WTC11 (cell line): Measurements from ENCODE around the gene TIPARP. TPM values are rescaled to one million over a fixed set of nuclear protein-coding genes. Genes with fewer than 3 reads are reported as not detected.

Experiments used
- ATAC-seq: fragments of 200-7000 bp; cut with Tn5 transposase; 2 replicates; pipeline ENCODE4 v1.10.0; 2021; ENCODE audit warnings: mild to moderate bottlenecking, moderate library complexity
- CTCF ChIA-PET: fragments of 300-600 bp; sonication (Branson Sonifier 250); formaldehyde crosslinking; loops from one replicate; lab custom pipeline; 2021; ENCODE audit warnings: antibody characterized with exemption; lab: Charles Lee
- POLR2A ChIA-PET: fragments of 350-600 bp; sonication (Branson Sonifier 250); formaldehyde crosslinking; loops from one replicate; lab custom pipeline; 2021; ENCODE audit warnings: antibody characterized with exemption; lab: Charles Lee
- DNase-seq: peaks from one replicate; pipeline ENCODE4 v3.0.0; 2021; ENCODE audit warnings: low spot score
- H3K27ac Mint-ChIP-seq: 2 replicates; pipeline ENCODE4 v1.8.0; 2021; ENCODE audit warnings: mixed read lengths
- H3K27me3 Mint-ChIP-seq: 2 replicates; pipeline ENCODE4 v1.8.0; 2021; ENCODE audit warnings: low read depth, mild to moderate bottlenecking, moderate library complexity, mixed read lengths
- H3K36me3 Mint-ChIP-seq: 2 replicates; pipeline ENCODE4 v1.8.0; 2021; ENCODE audit warnings: mixed read lengths
- H3K4me1 Mint-ChIP-seq: 2 replicates; pipeline ENCODE4 v1.8.0; 2022; ENCODE audit warnings: mixed read lengths
- H3K4me3 Mint-ChIP-seq: 2 replicates; pipeline ENCODE4 v1.8.0; 2021; ENCODE audit warnings: mild to moderate bottlenecking, moderate library complexity, mixed read lengths
- H3K9me3 Mint-ChIP-seq: 2 replicates; pipeline ENCODE4 v1.8.0; 2021; ENCODE audit warnings: mixed read lengths
- CBFB ChIP-seq: sonication (generic); formaldehyde crosslinking; IDR thresholded peaks from 2 replicates; pipeline ENCODE4 v1.8.1; 2022; ENCODE audit warnings: mild to moderate bottlenecking, low read depth, missing genetic modification reagents
- CREB1 ChIP-seq: sonication (generic); formaldehyde crosslinking; IDR thresholded peaks from 2 replicates; pipeline ENCODE4 v1.8.0; 2023; ENCODE audit warnings: mild to moderate bottlenecking, missing genetic modification reagents
- ETV6 ChIP-seq: sonication (generic); formaldehyde crosslinking; IDR thresholded peaks from 2 replicates; pipeline ENCODE4 v1.8.1; 2022; ENCODE audit warnings: mild to moderate bottlenecking, missing genetic modification reagents
- HMGA2 ChIP-seq: fragments of 250-450 bp; sonication (Bioruptor Pico); IDR thresholded peaks from 2 replicates; pipeline ENCODE4 v1.4.0; 2021; ENCODE audit warnings: mild to moderate bottlenecking, moderate library complexity
- MXD4 ChIP-seq: fragments of 250-450 bp; sonication (Bioruptor Pico); IDR thresholded peaks from 2 replicates; pipeline ENCODE4 v1.8.0; 2021; ENCODE audit warnings: mild to moderate bottlenecking, moderate library complexity, borderline replicate concordance
- RELA ChIP-seq: sonication (generic); formaldehyde crosslinking; IDR thresholded peaks from 2 replicates; pipeline ENCODE4 v1.8.1; 2022; ENCODE audit warnings: missing genetic modification reagents, mild to moderate bottlenecking, borderline replicate concordance
- RORB ChIP-seq: fragments of 250-450 bp; sonication (Bioruptor Pico); IDR thresholded peaks from 2 replicates; pipeline ENCODE4 v1.9.0; 2021; ENCODE audit warnings: mild to moderate bottlenecking
- ZNF219 ChIP-seq: sonication (generic); formaldehyde crosslinking; IDR thresholded peaks from 2 replicates; pipeline ENCODE4 v1.8.0; 2023; ENCODE audit warnings: missing genetic modification reagents, mild to moderate bottlenecking, borderline replicate concordance
- ZNF263 ChIP-seq: sonication (generic); formaldehyde crosslinking; IDR thresholded peaks from 2 replicates; pipeline ENCODE4 v1.8.1; 2022; ENCODE audit warnings: low read depth, mild to moderate bottlenecking, moderate library complexity, missing genetic modification reagents
- total RNA-seq: library from RNA; stranded (reverse); gene quantifications from 3 replicates; pipeline ENCODE4 v1.2.3, GENCODE V29; 2021
- TF ChIP-seq, protein P1 (sequence below): sonication (generic); formaldehyde crosslinking; IDR thresholded peaks from 2 replicates; pipeline ENCODE4 v1.8.1; 2023; ENCODE audit warnings: mild to moderate bottlenecking, missing genetic modification reagents
- TF ChIP-seq, protein P2 (sequence below): sonication (generic); formaldehyde crosslinking; IDR thresholded peaks from 2 replicates; pipeline ENCODE4 v1.8.0; 2023; ENCODE audit warnings: missing genetic modification reagents, mild to moderate bottlenecking, borderline replicate concordance
- TF ChIP-seq, protein P3 (sequence below): sonication (generic); formaldehyde crosslinking; conservative IDR thresholded peaks from 2 replicates; pipeline ENCODE4 v1.8.1; 2022; ENCODE audit warnings: mild to moderate bottlenecking, missing genetic modification reagents
- TF ChIP-seq, protein P4 (sequence below): fragments of 250-450 bp; sonication (Bioruptor Pico); IDR thresholded peaks from 2 replicates; pipeline ENCODE4 v1.9.0; 2021; ENCODE audit warnings: mild to moderate bottlenecking
- TF ChIP-seq, protein P5 (sequence below): sonication (generic); formaldehyde crosslinking; IDR thresholded peaks from 2 replicates; pipeline ENCODE4 v1.8.1; 2023; ENCODE audit warnings: mild to moderate bottlenecking, missing genetic modification reagents, moderate library complexity
- TF ChIP-seq, protein P6 (sequence below): sonication (generic); formaldehyde crosslinking; IDR thresholded peaks from 2 replicates; pipeline ENCODE4 v1.8.0; 2022; ENCODE audit warnings: mild to moderate bottlenecking, missing genetic modification reagents
- TF ChIP-seq, protein P7 (sequence below): sonication (generic); formaldehyde crosslinking; IDR thresholded peaks from 2 replicates; pipeline ENCODE4 v1.8.0; 2022; ENCODE audit warnings: missing genetic modification reagents
- TF ChIP-seq, protein P8 (sequence below): sonication (generic); formaldehyde crosslinking; IDR thresholded peaks from 2 replicates; pipeline ENCODE4 v1.8.0; 2022; ENCODE audit warnings: mild to moderate bottlenecking, missing genetic modification reagents
- TF ChIP-seq, protein P9 (sequence below): sonication (generic); formaldehyde crosslinking; IDR thresholded peaks from 2 replicates; pipeline ENCODE4 v1.8.1; 2023; ENCODE audit warnings: mild to moderate bottlenecking, moderate library complexity, missing genetic modification reagents

TIPARP gene
- total RNA-seq, 1 experiment from 2014 or later, result 5.6 TPM

DNA sequence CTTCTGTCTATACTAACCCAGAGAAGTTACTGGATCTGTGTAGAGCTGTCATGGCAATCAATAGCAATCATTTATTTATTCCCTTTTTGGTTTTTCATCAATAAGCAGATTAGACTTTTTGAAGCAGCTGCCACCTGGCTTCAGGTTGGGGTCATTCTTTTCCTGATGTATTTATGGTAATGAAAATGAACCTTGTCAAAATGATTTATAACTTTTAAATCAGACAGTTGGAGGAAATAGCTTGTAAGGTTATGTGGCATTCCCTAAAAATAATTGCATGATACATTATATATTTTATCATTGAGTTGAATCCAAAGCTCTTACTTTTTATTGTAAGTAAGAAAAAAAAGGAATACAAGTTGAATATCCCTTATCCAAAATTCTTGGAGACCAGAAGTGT is 8.6 kb downstream of the TIPARP start (continued):
- no peak for TF ChIP-seq MXD4 (CRISPR knock-in tag)
- TF ChIP-seq ETV6 (CRISPR knock-in tag), result no peak
- TF ChIP-seq HMGA2 (CRISPR knock-in tag), result no peak
- TF ChIP-seq, protein P1, sequence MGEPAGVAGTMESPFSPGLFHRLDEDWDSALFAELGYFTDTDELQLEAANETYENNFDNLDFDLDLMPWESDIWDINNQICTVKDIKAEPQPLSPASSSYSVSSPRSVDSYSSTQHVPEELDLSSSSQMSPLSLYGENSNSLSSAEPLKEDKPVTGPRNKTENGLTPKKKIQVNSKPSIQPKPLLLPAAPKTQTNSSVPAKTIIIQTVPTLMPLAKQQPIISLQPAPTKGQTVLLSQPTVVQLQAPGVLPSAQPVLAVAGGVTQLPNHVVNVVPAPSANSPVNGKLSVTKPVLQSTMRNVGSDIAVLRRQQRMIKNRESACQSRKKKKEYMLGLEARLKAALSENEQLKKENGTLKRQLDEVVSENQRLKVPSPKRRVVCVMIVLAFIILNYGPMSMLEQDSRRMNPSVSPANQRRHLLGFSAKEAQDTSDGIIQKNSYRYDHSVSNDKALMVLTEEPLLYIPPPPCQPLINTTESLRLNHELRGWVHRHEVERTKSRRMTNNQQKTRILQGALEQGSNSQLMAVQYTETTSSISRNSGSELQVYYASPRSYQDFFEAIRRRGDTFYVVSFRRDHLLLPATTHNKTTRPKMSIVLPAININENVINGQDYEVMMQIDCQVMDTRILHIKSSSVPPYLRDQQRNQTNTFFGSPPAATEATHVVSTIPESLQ, result no peak
- no peak for TF ChIP-seq ZNF219
- no peak for TF ChIP-seq RORB (CRISPR knock-in tag)

DNA sequence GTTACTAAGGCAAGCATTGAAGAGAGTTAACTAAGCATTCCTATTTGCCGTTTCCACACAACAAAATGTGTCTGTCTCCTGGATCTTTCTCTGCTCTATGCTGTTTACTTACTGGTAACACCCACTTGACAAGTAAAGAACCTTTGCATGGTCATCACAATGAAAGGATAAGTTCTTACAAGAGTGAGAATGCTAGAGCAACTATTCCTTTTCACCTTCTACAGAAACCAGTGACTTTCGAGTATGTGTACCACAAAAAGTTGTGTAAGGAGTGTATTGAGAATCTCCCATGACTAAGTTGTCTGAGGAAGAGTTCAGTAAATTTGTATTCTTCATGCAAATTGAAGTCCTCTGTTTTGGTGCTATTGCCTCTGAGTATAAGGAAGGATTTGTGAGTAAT is 10.8 kb downstream of the TIPARP start:
- DNase-seq (no peak), ATAC-seq (no peak)
- Mint-ChIP-seq H3K4me3 (no peak overlapping the region), H3K27ac (no peak overlapping the region), H3K4me1 (peaks cover 27% of the 10 kb centered on the region), H3K36me3 (peaks cover 2% of the 10 kb centered on the region; the same call in 1 of the 2 replicates), H3K27me3 (no peaks in the 10 kb centered on the region), H3K9me3 (no peaks in the 10 kb centered on the region)
- ChIA-PET POLR2A (no interaction called here), CTCF (interaction anchor here (3.2 kb wide), 1 partner anchor 10 kb away, joined by 12 read pairs; the partner anchor contains the start of gene TIPARP)
- TF ChIP-seq RELA (CRISPR knock-in tag) (no peak), HMGA2 (CRISPR knock-in tag) (no peak), ZNF263 (no peak), CREB1 (no peak), CBFB (no peak), RORB (CRISPR knock-in tag) (no peak)
- TF ChIP-seq, protein P1, result no peak
- TF ChIP-seq, protein P2, sequence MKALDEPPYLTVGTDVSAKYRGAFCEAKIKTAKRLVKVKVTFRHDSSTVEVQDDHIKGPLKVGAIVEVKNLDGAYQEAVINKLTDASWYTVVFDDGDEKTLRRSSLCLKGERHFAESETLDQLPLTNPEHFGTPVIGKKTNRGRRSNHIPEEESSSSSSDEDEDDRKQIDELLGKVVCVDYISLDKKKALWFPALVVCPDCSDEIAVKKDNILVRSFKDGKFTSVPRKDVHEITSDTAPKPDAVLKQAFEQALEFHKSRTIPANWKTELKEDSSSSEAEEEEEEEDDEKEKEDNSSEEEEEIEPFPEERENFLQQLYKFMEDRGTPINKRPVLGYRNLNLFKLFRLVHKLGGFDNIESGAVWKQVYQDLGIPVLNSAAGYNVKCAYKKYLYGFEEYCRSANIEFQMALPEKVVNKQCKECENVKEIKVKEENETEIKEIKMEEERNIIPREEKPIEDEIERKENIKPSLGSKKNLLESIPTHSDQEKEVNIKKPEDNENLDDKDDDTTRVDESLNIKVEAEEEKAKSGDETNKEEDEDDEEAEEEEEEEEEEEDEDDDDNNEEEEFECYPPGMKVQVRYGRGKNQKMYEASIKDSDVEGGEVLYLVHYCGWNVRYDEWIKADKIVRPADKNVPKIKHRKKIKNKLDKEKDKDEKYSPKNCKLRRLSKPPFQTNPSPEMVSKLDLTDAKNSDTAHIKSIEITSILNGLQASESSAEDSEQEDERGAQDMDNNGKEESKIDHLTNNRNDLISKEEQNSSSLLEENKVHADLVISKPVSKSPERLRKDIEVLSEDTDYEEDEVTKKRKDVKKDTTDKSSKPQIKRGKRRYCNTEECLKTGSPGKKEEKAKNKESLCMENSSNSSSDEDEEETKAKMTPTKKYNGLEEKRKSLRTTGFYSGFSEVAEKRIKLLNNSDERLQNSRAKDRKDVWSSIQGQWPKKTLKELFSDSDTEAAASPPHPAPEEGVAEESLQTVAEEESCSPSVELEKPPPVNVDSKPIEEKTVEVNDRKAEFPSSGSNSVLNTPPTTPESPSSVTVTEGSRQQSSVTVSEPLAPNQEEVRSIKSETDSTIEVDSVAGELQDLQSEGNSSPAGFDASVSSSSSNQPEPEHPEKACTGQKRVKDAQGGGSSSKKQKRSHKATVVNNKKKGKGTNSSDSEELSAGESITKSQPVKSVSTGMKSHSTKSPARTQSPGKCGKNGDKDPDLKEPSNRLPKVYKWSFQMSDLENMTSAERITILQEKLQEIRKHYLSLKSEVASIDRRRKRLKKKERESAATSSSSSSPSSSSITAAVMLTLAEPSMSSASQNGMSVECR, result no peak
- TF ChIP-seq, protein P3, sequence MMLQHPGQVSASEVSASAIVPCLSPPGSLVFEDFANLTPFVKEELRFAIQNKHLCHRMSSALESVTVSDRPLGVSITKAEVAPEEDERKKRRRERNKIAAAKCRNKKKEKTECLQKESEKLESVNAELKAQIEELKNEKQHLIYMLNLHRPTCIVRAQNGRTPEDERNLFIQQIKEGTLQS (CRISPR knock-in tag), result no peak
- TF ChIP-seq, protein P4, sequence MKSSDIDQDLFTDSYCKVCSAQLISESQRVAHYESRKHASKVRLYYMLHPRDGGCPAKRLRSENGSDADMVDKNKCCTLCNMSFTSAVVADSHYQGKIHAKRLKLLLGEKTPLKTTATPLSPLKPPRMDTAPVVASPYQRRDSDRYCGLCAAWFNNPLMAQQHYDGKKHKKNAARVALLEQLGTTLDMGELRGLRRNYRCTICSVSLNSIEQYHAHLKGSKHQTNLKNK, result no peak
- TF ChIP-seq, protein P5, sequence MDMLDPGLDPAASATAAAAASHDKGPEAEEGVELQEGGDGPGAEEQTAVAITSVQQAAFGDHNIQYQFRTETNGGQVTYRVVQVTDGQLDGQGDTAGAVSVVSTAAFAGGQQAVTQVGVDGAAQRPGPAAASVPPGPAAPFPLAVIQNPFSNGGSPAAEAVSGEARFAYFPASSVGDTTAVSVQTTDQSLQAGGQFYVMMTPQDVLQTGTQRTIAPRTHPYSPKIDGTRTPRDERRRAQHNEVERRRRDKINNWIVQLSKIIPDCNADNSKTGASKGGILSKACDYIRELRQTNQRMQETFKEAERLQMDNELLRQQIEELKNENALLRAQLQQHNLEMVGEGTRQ, result no peak
- TF ChIP-seq, protein P6, sequence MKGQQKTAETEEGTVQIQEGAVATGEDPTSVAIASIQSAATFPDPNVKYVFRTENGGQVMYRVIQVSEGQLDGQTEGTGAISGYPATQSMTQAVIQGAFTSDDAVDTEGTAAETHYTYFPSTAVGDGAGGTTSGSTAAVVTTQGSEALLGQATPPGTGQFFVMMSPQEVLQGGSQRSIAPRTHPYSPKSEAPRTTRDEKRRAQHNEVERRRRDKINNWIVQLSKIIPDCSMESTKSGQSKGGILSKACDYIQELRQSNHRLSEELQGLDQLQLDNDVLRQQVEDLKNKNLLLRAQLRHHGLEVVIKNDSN (CRISPR knock-in tag), result no peak
- TF ChIP-seq, protein P7, sequence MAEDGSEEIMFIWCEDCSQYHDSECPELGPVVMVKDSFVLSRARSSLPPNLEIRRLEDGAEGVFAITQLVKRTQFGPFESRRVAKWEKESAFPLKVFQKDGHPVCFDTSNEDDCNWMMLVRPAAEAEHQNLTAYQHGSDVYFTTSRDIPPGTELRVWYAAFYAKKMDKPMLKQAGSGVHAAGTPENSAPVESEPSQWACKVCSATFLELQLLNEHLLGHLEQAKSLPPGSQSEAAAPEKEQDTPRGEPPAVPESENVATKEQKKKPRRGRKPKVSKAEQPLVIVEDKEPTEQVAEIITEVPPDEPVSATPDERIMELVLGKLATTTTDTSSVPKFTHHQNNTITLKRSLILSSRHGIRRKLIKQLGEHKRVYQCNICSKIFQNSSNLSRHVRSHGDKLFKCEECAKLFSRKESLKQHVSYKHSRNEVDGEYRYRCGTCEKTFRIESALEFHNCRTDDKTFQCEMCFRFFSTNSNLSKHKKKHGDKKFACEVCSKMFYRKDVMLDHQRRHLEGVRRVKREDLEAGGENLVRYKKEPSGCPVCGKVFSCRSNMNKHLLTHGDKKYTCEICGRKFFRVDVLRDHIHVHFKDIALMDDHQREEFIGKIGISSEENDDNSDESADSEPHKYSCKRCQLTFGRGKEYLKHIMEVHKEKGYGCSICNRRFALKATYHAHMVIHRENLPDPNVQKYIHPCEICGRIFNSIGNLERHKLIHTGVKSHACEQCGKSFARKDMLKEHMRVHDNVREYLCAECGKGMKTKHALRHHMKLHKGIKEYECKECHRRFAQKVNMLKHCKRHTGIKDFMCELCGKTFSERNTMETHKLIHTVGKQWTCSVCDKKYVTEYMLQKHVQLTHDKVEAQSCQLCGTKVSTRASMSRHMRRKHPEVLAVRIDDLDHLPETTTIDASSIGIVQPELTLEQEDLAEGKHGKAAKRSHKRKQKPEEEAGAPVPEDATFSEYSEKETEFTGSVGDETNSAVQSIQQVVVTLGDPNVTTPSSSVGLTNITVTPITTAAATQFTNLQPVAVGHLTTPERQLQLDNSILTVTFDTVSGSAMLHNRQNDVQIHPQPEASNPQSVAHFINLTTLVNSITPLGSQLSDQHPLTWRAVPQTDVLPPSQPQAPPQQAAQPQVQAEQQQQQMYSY (CRISPR knock-in tag), result no peak
- TF ChIP-seq, protein P8, sequence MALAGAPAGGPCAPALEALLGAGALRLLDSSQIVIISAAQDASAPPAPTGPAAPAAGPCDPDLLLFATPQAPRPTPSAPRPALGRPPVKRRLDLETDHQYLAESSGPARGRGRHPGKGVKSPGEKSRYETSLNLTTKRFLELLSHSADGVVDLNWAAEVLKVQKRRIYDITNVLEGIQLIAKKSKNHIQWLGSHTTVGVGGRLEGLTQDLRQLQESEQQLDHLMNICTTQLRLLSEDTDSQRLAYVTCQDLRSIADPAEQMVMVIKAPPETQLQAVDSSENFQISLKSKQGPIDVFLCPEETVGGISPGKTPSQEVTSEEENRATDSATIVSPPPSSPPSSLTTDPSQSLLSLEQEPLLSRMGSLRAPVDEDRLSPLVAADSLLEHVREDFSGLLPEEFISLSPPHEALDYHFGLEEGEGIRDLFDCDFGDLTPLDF (CRISPR knock-in tag), result no peak
- TF ChIP-seq, protein P9, sequence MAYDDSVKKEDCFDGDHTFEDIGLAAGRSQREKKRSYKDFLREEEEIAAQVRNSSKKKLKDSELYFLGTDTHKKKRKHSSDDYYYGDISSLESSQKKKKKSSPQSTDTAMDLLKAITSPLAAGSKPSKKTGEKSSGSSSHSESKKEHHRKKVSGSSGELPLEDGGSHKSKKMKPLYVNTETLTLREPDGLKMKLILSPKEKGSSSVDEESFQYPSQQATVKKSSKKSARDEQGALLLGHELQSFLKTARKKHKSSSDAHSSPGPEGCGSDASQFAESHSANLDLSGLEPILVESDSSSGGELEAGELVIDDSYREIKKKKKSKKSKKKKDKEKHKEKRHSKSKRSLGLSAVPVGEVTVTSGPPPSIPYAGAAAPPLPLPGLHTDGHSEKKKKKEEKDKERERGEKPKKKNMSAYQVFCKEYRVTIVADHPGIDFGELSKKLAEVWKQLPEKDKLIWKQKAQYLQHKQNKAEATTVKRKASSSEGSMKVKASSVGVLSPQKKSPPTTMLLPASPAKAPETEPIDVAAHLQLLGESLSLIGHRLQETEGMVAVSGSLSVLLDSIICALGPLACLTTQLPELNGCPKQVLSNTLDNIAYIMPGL, result no peak
